Ovary (tissue), 3 donors: ENCODE results near the gene PSME4.
"Not testable (repeated sequence)": the region's sequence is repeated elsewhere in the genome, so short reads cannot be mapped to it uniquely, and the experiment has no call there.

ENCODE experiments used
- CTCF ChIP-seq, 3 donors: fragments of 450-650 bp in 2 of 3; fragments of 200-600 bp in 1 of 3; IDR thresholded peaks; one replicate each; pipeline versions ENCODE4 v1.5.1 to v1.8.0; 2016 to 2022; ENCODE audit warnings: antibody characterized with exemption in 3 of 3, mild to moderate bottlenecking in 1 of 3
- POLR2A ChIP-seq: fragments of 450-650 bp; IDR thresholded peaks from one replicate; pipeline ENCODE4 v1.6.1; 2017; ENCODE audit warnings: antibody characterized with exemption, mild to moderate bottlenecking, moderate library complexity
- donor health status: DM: no; HTN: no; CAD: no.

GRCh38 chr2:53829980-53830290 is 140.9 kb downstream of the PSME4 start:
- TF ChIP-seq POLR2A; CTCF (IDR thresholded peaks at IDR 0.05): not testable (repeated sequence)
